HCT116 (cell line): ENCODE data around the gene SLC27A1. TPM values are rescaled to one million over a fixed set of nuclear protein-coding genes. Genes with fewer than 3 reads are reported as not detected.

Experiments
- ATAC-seq: fragments of 200-7000 bp; cut with Tn5 transposase; 2 replicates; pipeline ENCODE4 v1.9.1; 2020; ENCODE audit warnings: mild to moderate bottlenecking, moderate library complexity
- BruUV-seq: library from RNA; stranded (reverse); fragments of 400-500 nt; replicated peaks from 2 replicates; lab custom pipeline; 2021; lab: Mats Ljungman, UMichigan
- CTCF ChIA-PET: fragments of 300-600 bp; sonication (Branson Sonifier 250); formaldehyde crosslinking; loops from one replicate; lab custom pipeline; 2021; ENCODE audit warnings: antibody characterized with exemption; lab: Charles Lee
- POLR2A ChIA-PET: fragments of 300-600, 350-600 bp; sonication (Branson Sonifier 250); formaldehyde crosslinking; loops from one replicate; lab custom pipeline; 2021; ENCODE audit warnings: antibody characterized with exemption; lab: Charles Lee
- RAD21 ChIA-PET, 2 experiments: fragments of 300-600 bp; sonication (Branson Sonifier 250); formaldehyde crosslinking; loops; one replicate each; lab custom pipeline; 2023; ENCODE audit warnings: low total read pairs in 2 of 2; ENCODE audit not compliant: uncharacterized antibody in 2 of 2, unreplicated experiment in 2 of 2, low non-redundant PET in 1 of 2; lab: Charles Lee
- DNase-seq: peaks from one replicate; pipeline ENCODE4 v3.0.0-alpha.2; 2010; ENCODE audit warnings: low read depth, low spot score
- H2AFZ ChIP-seq: fragments of 200-600 bp; shearing (Covaris generic), sonication (generic); 2 replicates; pipeline ENCODE4 v1.6.1; 2017; ENCODE audit warnings: low read depth, mixed run types, mixed read lengths, antibody characterized with exemption, low read length; ENCODE audit not compliant: poor library complexity, severe bottlenecking
- H3K27ac ChIP-seq: 2 replicates; pipeline ENCODE4 v1.5.1; 2012; ENCODE audit warnings: low read depth, low read length
- H3K27me3 ChIP-seq: fragments of 200-600 bp; sonication (generic); 2 replicates; pipeline ENCODE4 v1.6.1; 2016; ENCODE audit warnings: mixed run types, low read length, mixed read lengths; ENCODE audit not compliant: insufficient read depth
- H3K36me3 ChIP-seq, 2 experiments: fragments of 200-500 bp in 1 of 2; fragments of 200-600 bp in 1 of 2; sonication (Bioruptor generic) in 1 of 2; sonication (generic) in 1 of 2; 2 replicates each; pipeline versions ENCODE4 v1.5.1 to v1.6.1; 2014 to 2016; ENCODE audit warnings: low read length in 2 of 2, inconsistent platforms in 1 of 2, mixed read lengths in 1 of 2, mixed run types in 1 of 2; ENCODE audit not compliant: insufficient read depth in 2 of 2, control insufficient read depth in 1 of 2
- H3K4me1 ChIP-seq, 2 experiments: fragments of 200-600 bp in 1 of 2; sonication (generic) in 1 of 2; 2 replicates each; pipeline versions ENCODE4 v1.5.1 to v1.6.1; 2012 to 2017; ENCODE audit warnings: low read length in 2 of 2, inconsistent platforms in 1 of 2, mild to moderate bottlenecking in 1 of 2, mixed read lengths in 1 of 2, mixed run types in 1 of 2, moderate library complexity in 1 of 2; ENCODE audit not compliant: insufficient read depth in 2 of 2, control insufficient read depth in 1 of 2
- H3K4me2 ChIP-seq: fragments of 200-600 bp; sonication (generic); 2 replicates; pipeline ENCODE4 v1.6.1; 2017; ENCODE audit warnings: mixed run types, low read length, mixed read lengths
- H3K4me3 ChIP-seq, 2 experiments: fragments of 200-600 bp in 1 of 2; sonication (generic) in 1 of 2; replicated peaks in 1 of 2; 2 replicates each; pipeline ENCODE4 v1.5.1; 2011 to 2016; ENCODE audit warnings: low read length in 2 of 2, control low read depth in 1 of 2, low read depth in 1 of 2, mild to moderate bottlenecking in 1 of 2, mixed read lengths in 1 of 2, mixed run types in 1 of 2
- H3K79me2 ChIP-seq: fragments of 200-600 bp; sonication (generic); 2 replicates; pipeline ENCODE4 v1.6.1; 2017; ENCODE audit warnings: mild to moderate bottlenecking, mixed run types, low read length, moderate library complexity, mixed read lengths; ENCODE audit not compliant: insufficient read depth
- H3K9ac ChIP-seq: fragments of 200-600 bp; sonication (generic); 2 replicates; pipeline ENCODE4 v1.6.1; 2016; ENCODE audit warnings: low read length, mixed read lengths
- H3K9me2 ChIP-seq: fragments of 200-600 bp; sonication (generic), shearing (Covaris generic); 2 replicates; pipeline ENCODE4 v1.6.1; 2017; ENCODE audit warnings: mixed run types, mild to moderate bottlenecking, moderate library complexity; ENCODE audit not compliant: insufficient read depth
- H3K9me3 ChIP-seq, 2 experiments: fragments of 200-500 bp in 1 of 2; fragments of 200-600 bp in 1 of 2; sonication (Bioruptor generic) in 1 of 2; sonication (generic) in 1 of 2; 2 replicates each; pipeline ENCODE4 v1.6.1; 2014 to 2017; ENCODE audit warnings: low read length in 2 of 2, mixed read lengths in 2 of 2, inconsistent platforms in 1 of 2, low read depth in 1 of 2, mild to moderate bottlenecking in 1 of 2, mixed run types in 1 of 2, moderate library complexity in 1 of 2; ENCODE audit not compliant: control insufficient read depth in 1 of 2, insufficient read depth in 1 of 2
- H4K20me1 ChIP-seq: fragments of 200-600 bp; sonication (generic), shearing (Covaris generic); 2 replicates; pipeline ENCODE4 v1.6.1; 2017; ENCODE audit warnings: mixed run types, mild to moderate bottlenecking, moderate library complexity; ENCODE audit not compliant: insufficient read depth
- ELF1 ChIP-seq: IDR thresholded peaks from 2 replicates; pipeline ENCODE4 v1.6.1; 2012; ENCODE audit warnings: low read depth, borderline replicate concordance
- EZH2phosphoT487 ChIP-seq: fragments of 200-600 bp; IDR thresholded peaks from 2 replicates; pipeline ENCODE4 v1.6.1; 2018; ENCODE audit warnings: antibody characterized with exemption, borderline replicate concordance
- POLR2AphosphoS5 ChIP-seq: IDR thresholded peaks from 2 replicates; pipeline ENCODE4 v1.6.1; 2011; ENCODE audit warnings: mild to moderate bottlenecking, low read depth, low read length, moderate library complexity
- SIN3A ChIP-seq: IDR thresholded peaks from 2 replicates; pipeline ENCODE4 v1.6.1; 2012; ENCODE audit warnings: low read depth
- SP1 ChIP-seq: IDR thresholded peaks from 2 replicates; pipeline ENCODE4 v1.6.1; 2012; ENCODE audit warnings: low read depth
- YY1 ChIP-seq: IDR thresholded peaks from 2 replicates; pipeline ENCODE4 v1.6.1; 2011; ENCODE audit warnings: low read length, low read depth, moderate library complexity, mild to moderate bottlenecking; ENCODE audit not compliant: insufficient replicate concordance; ENCODE audit errors: extremely low read depth
- ZFX ChIP-seq: fragments of 450-650 bp; IDR thresholded peaks from 2 replicates; pipeline ENCODE4 v1.6.1; 2017
- intact Hi-C: fragments of 100-400 bp; cut with micrococcal nuclease; formaldehyde crosslinking; loops from 2 replicates; pipeline ENCODE4 v1.10.0; 2022
- total RNA-seq: library from RNA; stranded (reverse); gene quantifications from one replicate; pipeline ENCODE4 v1.2.1, GENCODE V29; 2021; ENCODE audit not compliant: unreplicated experiment
- TF ChIP-seq, protein P1 (sequence below): IDR thresholded peaks from 2 replicates; pipeline ENCODE4 v1.6.1; 2012
- TF ChIP-seq, protein P2 (sequence below): IDR thresholded peaks from 2 replicates; pipeline ENCODE4 v1.6.1; 2012; ENCODE audit warnings: low read depth
- TF ChIP-seq, protein P3 (sequence below), 3 experiments: fragments of 200-600 bp in 1 of 3; sonication (generic) in 1 of 3; IDR thresholded peaks in 2 of 3; conservative IDR thresholded peaks in 1 of 3; 2 replicates each; pipeline ENCODE4 v1.5.1; 2012 to 2017; ENCODE audit warnings: low read depth in 2 of 3, low read length in 2 of 3, antibody characterized with exemption in 1 of 3, borderline replicate concordance in 1 of 3, control low read depth in 1 of 3, mild to moderate bottlenecking in 1 of 3, mixed read lengths in 1 of 3, mixed run types in 1 of 3, moderate library complexity in 1 of 3; ENCODE audit not compliant: insufficient read depth in 1 of 3

Gene SLC27A1
- total RNA-seq, 1 experiment from 2014 or later = 22.5 TPM

DNA sequence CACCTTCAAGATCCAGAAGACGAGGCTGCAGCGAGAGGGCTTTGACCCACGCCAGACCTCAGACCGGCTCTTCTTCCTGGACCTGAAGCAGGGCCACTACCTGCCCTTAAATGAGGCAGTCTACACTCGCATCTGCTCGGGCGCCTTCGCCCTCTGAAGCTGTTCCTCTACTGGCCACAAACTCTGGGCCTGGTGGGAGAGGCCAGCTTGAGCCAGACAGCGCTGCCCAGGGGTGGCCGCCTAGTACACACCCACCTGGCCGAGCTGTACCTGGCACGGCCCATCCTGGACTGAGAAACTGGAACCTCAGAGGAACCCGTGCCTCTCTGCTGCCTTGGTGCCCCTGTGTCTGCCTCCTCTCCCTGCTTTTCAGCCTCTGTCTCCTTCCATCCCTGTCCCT lies 34.1 kb downstream of the SLC27A1 start:
- ATAC-seq (no peak), DNase-seq (no peak)
- Histone ChIP-seq H3K4me1 (peaks cover 30 to 45% of the 10 kb centered on the region in 2 experiments), H3K4me2 (no peak overlapping the region), H3K79me2 (peaks cover 52% of the 10 kb centered on the region), H3K27me3 (no peaks in the 10 kb centered on the region), H3K27ac (peak overlapping the region; percentile 40; the same call in 1 of the 2 replicates), H3K9ac (no peak overlapping the region), H3K4me3 (no peak overlapping the region), H3K9me3 (no peaks in the 10 kb centered on the region), H2AFZ (no peak overlapping the region), H3K36me3 (no peaks in the 10 kb centered on the region; a peak in 1 of 4 replicates), H3K9me2 (no peaks in the 10 kb centered on the region), H4K20me1 (no peaks in the 10 kb centered on the region)
- TF ChIP-seq POLR2AphosphoS5 = peak; percentile 43
- TF ChIP-seq, protein P1, sequence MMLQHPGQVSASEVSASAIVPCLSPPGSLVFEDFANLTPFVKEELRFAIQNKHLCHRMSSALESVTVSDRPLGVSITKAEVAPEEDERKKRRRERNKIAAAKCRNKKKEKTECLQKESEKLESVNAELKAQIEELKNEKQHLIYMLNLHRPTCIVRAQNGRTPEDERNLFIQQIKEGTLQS = no peak
- CTCF ChIA-PET = interaction anchor here (1.6 kb wide), 1 partner anchor 9 kb away, joined by 8 read pairs; no protein-coding TSS in a partner anchor
- no TSS peak for BruUV-seq
- RAD21 ChIA-PET = no interaction called here
- POLR2A ChIA-PET = interaction anchor here (1.1 kb wide), 1 partner anchor 72 kb away, joined by 3 read pairs; no protein-coding TSS in a partner anchor
- intact Hi-C loops = no loop called here

DNA sequence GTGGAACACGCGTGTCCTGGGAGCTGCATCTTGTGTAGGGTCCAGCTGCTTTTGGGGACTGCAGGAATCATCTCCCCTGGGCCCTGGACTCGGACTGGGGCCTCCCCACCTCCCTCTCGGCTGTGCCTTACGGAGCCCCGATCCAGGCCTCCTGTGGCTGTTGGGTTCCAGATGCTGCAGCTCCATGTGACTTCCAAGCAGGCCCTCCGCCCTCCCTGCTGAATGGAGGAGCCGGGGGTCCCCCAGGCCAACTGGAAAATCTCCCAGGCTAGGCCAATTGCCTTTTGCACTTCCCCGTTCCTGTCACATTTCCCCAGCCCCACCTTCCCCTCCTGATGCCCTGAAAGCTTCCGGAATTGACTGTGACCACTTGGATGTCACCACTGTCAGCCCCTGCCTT lies 34.9 kb downstream of the SLC27A1 start:
- no peak for ATAC-seq
- Histone ChIP-seq H3K4me1 (peaks cover 32 to 45% of the 10 kb centered on the region in 2 experiments), H3K9me2 (no peaks in the 10 kb centered on the region), H3K4me3 (no peak overlapping the region), H3K36me3 (no peaks in the 10 kb centered on the region; a peak in 1 of 4 replicates), H2AFZ (no peak overlapping the region), H3K9me3 (no peaks in the 10 kb centered on the region), H3K27me3 (no peaks in the 10 kb centered on the region), H3K9ac (no peak overlapping the region), H3K79me2 (peaks cover 59% of the 10 kb centered on the region), H3K4me2 (no peak overlapping the region), H4K20me1 (no peaks in the 10 kb centered on the region), H3K27ac (no peak overlapping the region; the same call in 1 of the 2 replicates)
- CTCF ChIA-PET = interaction anchor here (1.6 kb wide), 1 partner anchor 9 kb away, joined by 8 read pairs; no protein-coding TSS in a partner anchor
- no peak for DNase-seq
- BruUV-seq = no TSS peak
- RAD21 ChIA-PET = no interaction called here
- POLR2A ChIA-PET = interaction anchor here (0.5 to 1.1 kb wide), 2 partner anchors 71 to 173 kb away, joined by 3 read pairs; no protein-coding TSS in a partner anchor
- intact Hi-C loops = no loop called here
- TF ChIP-seq YY1 (no peak), SP1 (no peak), EZH2phosphoT487 (no peak), ZFX (no peak), SIN3A (no peak), ELF1 (no peak)
- TF ChIP-seq, protein P2, sequence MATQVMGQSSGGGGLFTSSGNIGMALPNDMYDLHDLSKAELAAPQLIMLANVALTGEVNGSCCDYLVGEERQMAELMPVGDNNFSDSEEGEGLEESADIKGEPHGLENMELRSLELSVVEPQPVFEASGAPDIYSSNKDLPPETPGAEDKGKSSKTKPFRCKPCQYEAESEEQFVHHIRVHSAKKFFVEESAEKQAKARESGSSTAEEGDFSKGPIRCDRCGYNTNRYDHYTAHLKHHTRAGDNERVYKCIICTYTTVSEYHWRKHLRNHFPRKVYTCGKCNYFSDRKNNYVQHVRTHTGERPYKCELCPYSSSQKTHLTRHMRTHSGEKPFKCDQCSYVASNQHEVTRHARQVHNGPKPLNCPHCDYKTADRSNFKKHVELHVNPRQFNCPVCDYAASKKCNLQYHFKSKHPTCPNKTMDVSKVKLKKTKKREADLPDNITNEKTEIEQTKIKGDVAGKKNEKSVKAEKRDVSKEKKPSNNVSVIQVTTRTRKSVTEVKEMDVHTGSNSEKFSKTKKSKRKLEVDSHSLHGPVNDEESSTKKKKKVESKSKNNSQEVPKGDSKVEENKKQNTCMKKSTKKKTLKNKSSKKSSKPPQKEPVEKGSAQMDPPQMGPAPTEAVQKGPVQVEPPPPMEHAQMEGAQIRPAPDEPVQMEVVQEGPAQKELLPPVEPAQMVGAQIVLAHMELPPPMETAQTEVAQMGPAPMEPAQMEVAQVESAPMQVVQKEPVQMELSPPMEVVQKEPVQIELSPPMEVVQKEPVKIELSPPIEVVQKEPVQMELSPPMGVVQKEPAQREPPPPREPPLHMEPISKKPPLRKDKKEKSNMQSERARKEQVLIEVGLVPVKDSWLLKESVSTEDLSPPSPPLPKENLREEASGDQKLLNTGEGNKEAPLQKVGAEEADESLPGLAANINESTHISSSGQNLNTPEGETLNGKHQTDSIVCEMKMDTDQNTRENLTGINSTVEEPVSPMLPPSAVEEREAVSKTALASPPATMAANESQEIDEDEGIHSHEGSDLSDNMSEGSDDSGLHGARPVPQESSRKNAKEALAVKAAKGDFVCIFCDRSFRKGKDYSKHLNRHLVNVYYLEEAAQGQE = no peak
- TF ChIP-seq, protein P1 = no peak
- TF ChIP-seq, protein P3, sequence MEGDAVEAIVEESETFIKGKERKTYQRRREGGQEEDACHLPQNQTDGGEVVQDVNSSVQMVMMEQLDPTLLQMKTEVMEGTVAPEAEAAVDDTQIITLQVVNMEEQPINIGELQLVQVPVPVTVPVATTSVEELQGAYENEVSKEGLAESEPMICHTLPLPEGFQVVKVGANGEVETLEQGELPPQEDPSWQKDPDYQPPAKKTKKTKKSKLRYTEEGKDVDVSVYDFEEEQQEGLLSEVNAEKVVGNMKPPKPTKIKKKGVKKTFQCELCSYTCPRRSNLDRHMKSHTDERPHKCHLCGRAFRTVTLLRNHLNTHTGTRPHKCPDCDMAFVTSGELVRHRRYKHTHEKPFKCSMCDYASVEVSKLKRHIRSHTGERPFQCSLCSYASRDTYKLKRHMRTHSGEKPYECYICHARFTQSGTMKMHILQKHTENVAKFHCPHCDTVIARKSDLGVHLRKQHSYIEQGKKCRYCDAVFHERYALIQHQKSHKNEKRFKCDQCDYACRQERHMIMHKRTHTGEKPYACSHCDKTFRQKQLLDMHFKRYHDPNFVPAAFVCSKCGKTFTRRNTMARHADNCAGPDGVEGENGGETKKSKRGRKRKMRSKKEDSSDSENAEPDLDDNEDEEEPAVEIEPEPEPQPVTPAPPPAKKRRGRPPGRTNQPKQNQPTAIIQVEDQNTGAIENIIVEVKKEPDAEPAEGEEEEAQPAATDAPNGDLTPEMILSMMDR (IDR thresholded peaks at IDR 0.05 in 2 of 3, conservative IDR thresholded peaks at IDR 0.05 in 1 of 3; ENCODE audit: borderline replicate concordance in 1 of 3, insufficient read depth in 1 of 3, low read depth in 2 of 3, low read length in 2 of 3) = no peak
